DND-41 (cell line): ENCODE data around the gene PCDHGB3.

ENCODE experiments used
- EZH2 ChIP-seq: IDR thresholded peaks from 3 replicates; pipeline ENCODE4 v1.6.1; 2012; ENCODE audit warnings: borderline replicate concordance, low read depth, mild to moderate bottlenecking, moderate library complexity, low read length, inconsistent platforms; ENCODE audit not compliant: severe bottlenecking
- TF ChIP-seq, protein P1 (sequence below): IDR thresholded peaks from 2 replicates; pipeline ENCODE4 v1.5.1; 2012; ENCODE audit warnings: borderline replicate concordance, low read length, moderate library complexity, mild to moderate bottlenecking; ENCODE audit not compliant: poor library complexity, severe bottlenecking; ENCODE audit errors: extremely low read depth

DNA sequence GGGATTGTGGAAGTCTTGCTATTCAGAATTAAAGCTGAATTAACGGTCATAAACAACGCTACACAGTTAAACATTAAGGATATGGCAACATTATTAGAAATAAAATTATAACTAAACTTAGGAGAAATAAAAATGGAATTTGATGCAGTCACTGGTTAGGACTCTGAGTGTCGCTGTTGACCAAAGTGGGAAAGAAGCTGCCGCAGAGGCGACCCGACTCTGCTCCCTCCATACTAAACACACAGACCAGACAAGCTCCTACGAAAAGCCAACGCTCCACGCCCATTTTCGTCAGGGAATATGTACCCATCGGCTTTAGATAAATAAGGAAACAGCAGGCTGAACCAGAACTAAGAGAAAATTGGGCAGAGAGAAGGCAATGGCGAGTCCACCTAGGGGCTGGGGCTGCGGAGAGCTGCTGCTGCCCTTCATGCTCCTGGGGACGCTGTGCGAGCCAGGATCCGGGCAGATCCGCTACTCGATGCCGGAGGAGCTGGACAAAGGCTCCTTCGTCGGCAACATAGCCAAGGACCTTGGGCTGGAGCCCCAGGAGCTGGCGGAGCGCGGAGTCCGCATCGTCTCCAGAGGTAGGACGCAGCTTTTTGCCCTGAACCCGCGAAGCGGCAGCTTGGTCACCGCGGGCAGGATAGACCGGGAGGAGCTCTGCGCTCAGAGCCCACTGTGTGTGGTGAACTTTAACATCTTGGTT is 5.9 kb upstream of the PCDHGB3 start, which contains the start of gene PCDHGA5:
- TF ChIP-seq, protein P1, sequence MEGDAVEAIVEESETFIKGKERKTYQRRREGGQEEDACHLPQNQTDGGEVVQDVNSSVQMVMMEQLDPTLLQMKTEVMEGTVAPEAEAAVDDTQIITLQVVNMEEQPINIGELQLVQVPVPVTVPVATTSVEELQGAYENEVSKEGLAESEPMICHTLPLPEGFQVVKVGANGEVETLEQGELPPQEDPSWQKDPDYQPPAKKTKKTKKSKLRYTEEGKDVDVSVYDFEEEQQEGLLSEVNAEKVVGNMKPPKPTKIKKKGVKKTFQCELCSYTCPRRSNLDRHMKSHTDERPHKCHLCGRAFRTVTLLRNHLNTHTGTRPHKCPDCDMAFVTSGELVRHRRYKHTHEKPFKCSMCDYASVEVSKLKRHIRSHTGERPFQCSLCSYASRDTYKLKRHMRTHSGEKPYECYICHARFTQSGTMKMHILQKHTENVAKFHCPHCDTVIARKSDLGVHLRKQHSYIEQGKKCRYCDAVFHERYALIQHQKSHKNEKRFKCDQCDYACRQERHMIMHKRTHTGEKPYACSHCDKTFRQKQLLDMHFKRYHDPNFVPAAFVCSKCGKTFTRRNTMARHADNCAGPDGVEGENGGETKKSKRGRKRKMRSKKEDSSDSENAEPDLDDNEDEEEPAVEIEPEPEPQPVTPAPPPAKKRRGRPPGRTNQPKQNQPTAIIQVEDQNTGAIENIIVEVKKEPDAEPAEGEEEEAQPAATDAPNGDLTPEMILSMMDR, result peak; percentile 8
- no peak for TF ChIP-seq EZH2
